Pons (tissue), 1 donor: ENCODE measurements around the gene IGFN1.
"Not testable (repeated sequence)": the region's sequence is repeated elsewhere in the genome, so short reads cannot be mapped to it uniquely, and the experiment has no call there.

Source experiments
- DNase-seq: peaks from one replicate; pipeline ENCODE4 v3.0.0-alpha.2; 2016; ENCODE audit warnings: low spot score

The IGFN1 gene

DNA sequence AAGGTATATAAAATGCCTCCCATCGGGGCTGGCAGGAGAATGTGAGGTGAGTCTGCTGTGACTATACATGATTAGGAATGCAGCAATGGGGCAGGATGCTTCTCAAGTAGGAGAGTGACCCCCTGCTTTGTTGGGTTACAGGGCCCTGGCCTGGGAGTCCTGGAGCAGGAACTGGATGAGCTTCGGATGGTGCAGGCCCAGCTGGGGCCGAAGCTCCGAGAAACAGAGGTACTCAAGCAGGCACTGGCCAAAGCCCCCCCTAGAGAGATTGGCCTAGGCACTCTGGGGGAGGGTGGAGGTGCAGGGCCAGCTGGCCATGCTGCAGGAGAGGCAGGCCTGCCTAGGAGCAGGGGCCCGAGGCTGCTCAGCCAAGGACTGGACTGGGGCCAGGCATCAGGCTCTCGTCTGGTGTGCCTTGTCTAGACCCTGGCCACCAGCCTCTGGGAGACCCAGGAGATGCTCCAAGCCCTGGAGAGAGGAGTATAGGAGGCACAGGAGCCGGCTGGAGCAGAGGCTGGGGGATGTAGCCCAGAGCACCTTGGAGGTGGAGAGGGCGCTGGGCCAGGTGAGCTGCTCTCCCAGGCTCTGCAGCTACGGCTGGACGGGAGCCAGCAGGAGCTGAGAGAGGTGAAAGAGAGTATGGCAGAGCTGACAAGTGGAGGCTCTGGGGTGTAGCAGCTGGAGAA, 59.8 kb downstream of the IGFN1 start:
- DNase-seq, result no peak

- DNase-seq, result no peak
Observed at GRCh38 chr1:201251411-201251810, 60.8 kb downstream of the IGFN1 start.

- no peak for DNase-seq
Observed at GRCh38 chr1:201251851-201252430, 61.3 kb downstream of the IGFN1 start.

DNA sequence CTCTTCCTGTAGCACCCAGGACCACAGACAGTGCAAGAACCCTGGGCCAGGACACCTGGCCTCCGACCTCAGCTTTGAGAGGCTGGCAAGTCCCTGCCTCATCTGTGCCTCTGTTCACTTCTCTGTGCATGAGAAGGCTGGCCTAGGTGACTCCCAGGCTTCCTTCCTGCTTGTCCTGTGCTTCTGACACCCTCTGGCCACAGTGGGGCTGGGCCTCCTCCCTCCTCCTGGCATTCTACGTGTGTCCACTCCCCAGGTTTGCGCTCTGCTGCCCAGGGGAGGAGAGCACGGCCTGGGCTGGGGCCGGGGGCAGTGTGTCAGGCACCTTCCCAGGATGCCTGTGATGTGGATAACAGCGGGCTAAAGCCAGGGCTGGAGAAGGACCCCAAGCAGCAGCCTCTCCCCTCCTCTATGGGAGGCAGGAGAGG, 62.3 kb downstream of the IGFN1 start:
- DNase-seq, result no peak

GRCh38 chr1:201253411-201253810, 62.8 kb downstream of the IGFN1 start:
- DNase-seq, result no peak

DNA sequence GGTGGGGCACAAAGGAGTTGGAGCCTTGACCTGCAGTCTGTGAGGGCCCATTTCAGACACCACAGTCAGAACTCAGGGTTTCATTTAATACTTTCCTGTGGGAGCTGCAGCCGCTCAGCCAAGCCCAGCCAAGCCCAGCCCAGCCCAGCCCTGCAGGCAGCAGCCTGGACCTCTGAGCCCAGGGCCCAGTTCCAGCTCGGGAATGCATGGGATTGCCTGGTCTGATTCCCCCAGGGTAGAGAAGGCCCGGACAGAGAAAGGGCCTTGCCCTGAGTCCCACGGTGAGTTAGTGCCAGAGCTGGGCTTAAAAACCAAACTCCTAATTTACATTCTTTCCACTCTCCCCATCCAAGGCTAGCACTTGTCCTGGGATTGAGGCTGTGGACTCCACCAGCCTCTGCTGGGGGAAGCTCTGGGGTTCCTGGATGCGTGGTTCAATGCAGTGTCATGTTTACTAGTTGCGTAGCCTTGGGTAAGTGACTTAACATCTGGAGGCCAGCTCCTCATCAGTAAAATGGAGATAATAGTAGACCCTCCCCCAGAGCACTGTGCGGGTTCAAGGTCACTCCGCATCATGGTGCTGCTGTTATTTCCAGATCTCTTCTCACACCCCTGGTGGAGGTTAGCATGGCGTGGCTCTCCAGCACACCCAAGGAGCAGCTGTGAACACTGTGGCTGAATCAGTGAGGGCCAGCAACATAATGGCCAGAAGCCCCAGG, 63.4 kb downstream of the IGFN1 start:
- no peak for DNase-seq

GRCh38 chr1:201254625-201255478, 64.2 kb downstream of the IGFN1 start:
- peak; percentile 14 for DNase-seq

- no peak for DNase-seq
Observed at GRCh38 chr1:201255479-201256362, 65.1 kb downstream of the IGFN1 start.

DNA sequence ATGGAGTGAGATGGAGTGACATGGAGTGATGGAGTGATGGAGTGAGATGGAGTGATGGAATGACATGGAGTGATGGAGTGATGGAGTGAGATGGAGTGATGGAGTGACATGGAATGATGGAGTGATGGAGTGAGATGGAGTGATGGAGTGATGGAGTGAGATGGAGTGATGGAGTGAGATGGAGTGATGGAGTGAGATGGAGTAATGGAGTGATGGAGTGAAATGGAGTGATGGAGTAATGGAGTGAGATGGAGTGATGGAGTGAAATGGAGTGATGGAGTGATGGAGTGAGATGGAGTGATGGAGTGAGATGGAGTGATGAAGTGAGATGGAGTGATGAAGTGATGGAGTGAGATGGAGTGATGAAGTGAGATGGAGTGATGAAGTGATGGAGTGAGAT, 67.5 kb downstream of the IGFN1 start:
- DNase-seq, result not testable (repeated sequence)

DNA sequence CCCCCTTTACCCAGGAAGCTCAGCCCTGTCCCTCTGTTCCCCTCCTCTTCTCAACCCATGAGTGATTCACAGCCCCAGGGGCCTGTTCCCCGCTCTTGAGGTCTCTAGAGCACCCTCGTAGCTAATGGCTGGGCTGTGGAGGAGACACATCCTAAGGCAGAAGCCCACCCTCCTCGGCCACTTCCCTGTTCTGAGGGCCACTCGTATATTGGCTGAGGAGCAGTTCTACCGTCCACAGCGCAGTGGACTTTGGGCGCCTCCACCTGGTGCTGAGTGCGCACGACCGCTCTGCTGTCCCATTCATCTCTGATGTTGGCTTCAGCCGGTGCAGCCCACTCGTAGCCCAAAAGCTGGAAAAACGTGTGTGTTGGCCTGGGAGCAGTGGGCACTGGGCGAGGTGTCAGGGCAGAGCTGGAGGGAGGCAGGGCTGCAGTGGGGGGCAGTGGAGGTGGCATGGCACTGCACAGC, 68.2 kb downstream of the IGFN1 start:
- DNase-seq, result no peak

DNA sequence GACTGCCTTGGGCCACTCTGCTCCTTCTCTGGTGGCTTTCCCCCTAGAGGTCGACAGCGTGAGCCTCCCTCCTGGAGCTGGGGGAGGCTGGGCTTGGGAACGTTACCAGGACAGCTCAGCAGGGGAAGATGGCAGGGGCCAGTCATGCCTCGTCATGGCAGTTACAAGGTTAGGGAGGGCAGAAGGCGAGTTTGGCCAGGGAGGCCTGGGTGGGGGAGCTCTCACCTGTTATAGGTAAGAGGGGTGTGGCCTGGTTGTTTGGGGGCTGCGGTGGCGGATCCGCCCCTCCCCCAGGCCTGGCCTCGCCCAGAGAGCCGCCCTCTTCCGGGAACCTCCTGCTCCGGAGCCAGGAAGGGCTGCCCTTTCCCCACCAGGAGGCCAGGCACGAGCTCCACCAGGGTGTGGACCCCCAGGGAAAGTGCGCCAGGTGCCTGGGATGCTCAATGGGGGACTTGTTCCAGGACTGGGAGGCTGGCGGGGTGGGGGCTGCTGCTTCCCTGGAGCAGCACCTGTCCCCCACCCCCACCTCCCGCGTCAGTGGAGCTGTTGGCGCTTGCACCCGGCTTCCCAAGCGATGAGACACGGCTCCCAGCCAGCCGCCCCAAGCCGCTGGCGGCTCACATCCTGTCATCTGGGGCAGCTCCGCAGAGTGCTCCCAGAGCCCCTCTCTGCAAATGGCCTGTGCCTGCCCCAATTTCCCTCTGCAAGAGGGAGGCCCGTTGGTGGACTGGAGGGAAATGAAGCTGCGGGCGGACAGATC, 69.0 kb downstream of the IGFN1 start:
- no peak for DNase-seq

GRCh38 chr1:201260236-201260590, 69.6 kb downstream of the IGFN1 start:
- no peak for DNase-seq

DNA sequence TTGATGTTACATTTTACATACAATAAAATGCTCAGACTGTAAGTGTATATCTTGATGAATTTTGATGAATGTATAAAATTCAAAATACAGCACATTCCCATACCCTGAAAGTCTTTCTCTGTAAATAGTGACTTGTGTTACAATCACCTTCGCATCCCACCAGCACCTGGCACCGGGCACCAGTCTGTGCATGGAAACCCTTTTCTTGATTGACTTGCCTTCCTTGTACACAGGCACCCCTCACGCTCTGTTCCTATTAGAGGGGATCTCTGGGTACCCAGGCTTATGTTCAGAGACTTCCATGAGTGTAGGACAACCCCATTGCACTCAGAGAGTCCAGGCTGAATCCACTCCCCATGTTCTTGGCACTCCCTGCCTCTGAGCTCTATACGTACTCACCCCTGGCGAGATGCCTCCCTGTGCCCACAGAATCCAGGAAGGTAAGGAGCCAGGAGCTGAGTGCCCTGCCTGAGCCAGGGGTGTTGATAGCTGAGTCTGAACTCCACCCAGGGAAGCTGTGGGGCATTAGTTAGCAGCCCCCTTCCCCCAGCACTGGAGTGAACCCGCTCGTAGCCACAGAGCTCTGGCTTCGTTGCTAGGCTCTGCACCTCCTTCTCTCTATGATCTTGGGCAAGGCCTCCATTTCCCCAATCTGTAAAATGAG, 70.2 kb downstream of the IGFN1 start:
- DNase-seq, result no peak

GRCh38 chr1:201261771-201262547, 71.3 kb downstream of the IGFN1 start:
- DNase-seq, result no peak

DNA sequence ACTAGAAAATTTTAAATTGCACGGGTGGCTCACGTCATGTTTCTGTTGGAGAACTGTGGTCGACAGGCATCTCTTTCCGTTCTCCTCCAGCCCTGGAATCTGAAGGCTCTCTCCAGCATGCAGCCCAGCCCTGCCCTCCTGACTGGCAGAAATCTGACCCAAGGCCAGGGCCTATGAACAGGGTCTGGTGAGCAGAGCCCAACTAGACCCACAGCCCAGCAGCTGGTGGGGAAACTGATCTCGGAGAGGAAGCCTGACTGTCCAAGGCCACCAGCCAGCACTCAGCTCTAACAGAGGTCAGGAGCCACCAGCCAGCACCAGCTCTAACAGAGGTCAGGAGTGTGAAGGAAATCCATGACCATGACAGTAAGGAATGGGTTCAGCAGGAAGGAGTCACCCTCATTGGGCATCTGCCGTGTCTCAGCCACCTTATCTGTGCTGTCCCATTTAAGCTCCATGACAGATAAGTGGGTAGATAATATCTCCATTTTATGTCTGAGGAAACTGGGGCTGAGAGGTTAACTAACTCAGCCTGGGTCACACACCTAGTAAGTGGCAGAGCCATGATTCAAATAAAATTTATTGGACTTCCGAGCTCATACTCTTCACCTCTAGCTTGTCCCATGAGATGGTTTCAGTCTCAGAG, 72.5 kb downstream of the IGFN1 start:
- DNase-seq, result no peak

DNA sequence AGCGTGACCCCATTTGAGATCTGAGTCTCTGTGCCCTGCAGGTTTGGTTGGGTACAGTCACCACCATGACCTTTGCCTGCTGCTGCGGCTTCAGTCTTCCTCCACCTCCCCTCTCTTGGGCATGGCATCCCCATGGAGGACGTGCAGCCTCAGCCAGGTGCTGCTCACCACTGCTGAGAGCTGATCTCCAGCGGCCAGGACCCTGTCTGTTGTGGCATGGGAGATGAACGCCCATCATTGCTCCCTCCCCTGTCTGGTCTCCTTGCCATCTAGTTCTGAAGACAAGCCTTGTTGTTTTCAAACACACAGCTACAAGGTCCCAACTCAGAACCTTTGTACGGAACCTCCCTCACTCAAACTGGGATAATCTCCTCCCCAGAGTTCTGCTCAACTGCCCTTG, 73.4 kb downstream of the IGFN1 start:
- DNase-seq, result no peak

DNA sequence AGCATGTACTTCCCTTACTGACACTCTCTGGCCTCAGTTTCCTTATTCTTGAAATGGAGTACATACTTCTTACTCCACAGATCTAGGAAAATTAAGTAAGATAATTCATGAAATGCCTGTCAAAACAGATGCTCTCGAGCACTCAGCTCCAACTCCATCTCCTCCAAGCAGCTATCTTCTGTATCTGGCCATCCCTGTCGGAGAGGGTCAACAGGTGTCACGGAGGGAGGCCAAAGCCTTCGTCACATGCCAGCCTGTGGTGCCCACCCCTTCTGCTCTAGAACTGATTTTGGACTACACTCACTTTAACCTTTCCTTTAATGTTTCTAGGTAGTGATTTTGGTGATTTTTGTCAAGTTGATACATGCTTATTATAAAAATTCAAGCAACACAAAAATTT, 73.9 kb downstream of the IGFN1 start:
- no peak for DNase-seq

DNA sequence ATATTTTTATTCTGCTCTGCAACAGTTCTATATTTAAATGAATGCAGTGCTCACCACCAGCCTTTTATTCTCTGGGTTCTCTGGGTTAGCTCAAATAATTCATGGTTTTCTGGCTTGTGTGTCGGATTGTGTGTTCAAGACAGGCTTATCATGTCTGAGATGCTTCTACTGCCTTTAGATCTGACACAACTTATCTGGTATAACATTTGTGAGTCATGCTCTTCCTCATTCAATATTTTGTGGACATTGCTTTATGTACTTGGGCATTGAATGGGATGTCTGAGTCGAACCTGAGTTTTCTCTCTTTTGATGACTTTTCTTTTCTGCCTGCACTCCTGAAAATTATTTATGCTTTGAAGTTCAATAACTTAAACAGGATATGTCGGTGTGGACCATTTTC, 75.1 kb downstream of the IGFN1 start:
- DNase-seq, result no peak

- no peak for DNase-seq
Observed at GRCh38 chr1:201266276-201266675, 75.7 kb downstream of the IGFN1 start.
